CD4-positive, alpha-beta T cell (primary cell): ENCODE results near the gene YPEL5. TPM values are rescaled to one million over a fixed set of nuclear protein-coding genes. Genes with fewer than 3 reads are reported as not detected.

ENCODE experiments used
- ATAC-seq: fragments of 200-7000 bp; cut with Tn5 transposase; one replicate; pipeline ENCODE4 v1.10.0; 2022; ENCODE audit warnings: mild to moderate bottlenecking; ENCODE audit not compliant: poor library complexity
- CTCF ChIA-PET: fragments of 350-600 bp; sonication (Branson Sonifier 250); formaldehyde crosslinking; loops from one replicate; lab custom pipeline; 2021; ENCODE audit warnings: antibody characterized with exemption, inconsistent platforms; lab: Charles Lee
- POLR2A ChIA-PET: fragments of 350-600 bp; sonication (Branson Sonifier 250); formaldehyde crosslinking; loops from one replicate; lab custom pipeline; 2021; ENCODE audit warnings: antibody characterized with exemption, inconsistent platforms; lab: Charles Lee
- DNase-seq, 14 experiments: peaks; one replicate each; pipeline ENCODE4 v3.0.0-alpha.2; 2013 to 2020; ENCODE audit warnings: mixed read lengths in 2 of 14
- H3K27ac ChIP-seq, 2 donors: one replicate each; pipeline versions ENCODE4 v1.5.1 to v1.7.0; 2013; ENCODE audit warnings: low read length in 2 of 2, low read depth in 1 of 2, mild to moderate bottlenecking in 1 of 2
- H3K27me3 ChIP-seq, 2 experiments: 1 replicate in 1 of 2; 2 replicates in 1 of 2; pipeline versions ENCODE4 v1.6.1 to v1.7.0; 2013; ENCODE audit warnings: low read length in 2 of 2, control low read depth in 1 of 2, mild to moderate bottlenecking in 1 of 2, moderate library complexity in 1 of 2; ENCODE audit not compliant: insufficient read depth in 2 of 2, control insufficient read depth in 1 of 2
- H3K36me3 ChIP-seq: one replicate; pipeline ENCODE4 v1.6.1; 2013; ENCODE audit warnings: low read length, control low read depth; ENCODE audit not compliant: insufficient read depth
- H3K4me1 ChIP-seq: one replicate; pipeline ENCODE4 v1.6.1; 2013; ENCODE audit warnings: low read length, control low read depth; ENCODE audit not compliant: insufficient read depth
- H3K4me3 ChIP-seq: one replicate; pipeline ENCODE4 v1.5.1; 2013; ENCODE audit warnings: mild to moderate bottlenecking, low read length, moderate library complexity
- H3K9me3 ChIP-seq, 2 experiments: 1 replicate in 1 of 2; 2 replicates in 1 of 2; pipeline versions ENCODE4 v1.6.1 to v1.7.0; 2013; ENCODE audit warnings: low read length in 2 of 2, mild to moderate bottlenecking in 2 of 2, control low read depth in 1 of 2, moderate library complexity in 1 of 2; ENCODE audit not compliant: control insufficient read depth in 1 of 2, insufficient read depth in 1 of 2
- H3K27ac Mint-ChIP-seq: one replicate; pipeline ENCODE4 v1.8.0; 2020; ENCODE audit warnings: mixed read lengths
- H3K27me3 Mint-ChIP-seq: one replicate; pipeline ENCODE4 v1.8.0; 2021; ENCODE audit warnings: mixed read lengths
- H3K36me3 Mint-ChIP-seq: one replicate; pipeline ENCODE4 v1.8.0; 2021; ENCODE audit warnings: low read depth, mixed read lengths
- H3K4me1 Mint-ChIP-seq: one replicate; pipeline ENCODE4 v1.8.0; 2021; ENCODE audit warnings: low read depth, mixed read lengths
- H3K4me3 Mint-ChIP-seq: one replicate; pipeline ENCODE4 v1.8.0; 2020; ENCODE audit warnings: mild to moderate bottlenecking, mixed read lengths
- H3K9me3 Mint-ChIP-seq: one replicate; pipeline ENCODE4 v1.8.0; 2020; ENCODE audit warnings: mixed read lengths
- CTCF ChIP-seq: fragments of 200-600 bp; IDR thresholded peaks from one replicate; pipeline ENCODE4 v1.8.0; 2022; ENCODE audit warnings: antibody characterized with exemption, mild to moderate bottlenecking
- intact Hi-C, 2 experiments: fragments of 100-400 bp; cut with DNase I in 1 of 2; cut with micrococcal nuclease in 1 of 2; formaldehyde crosslinking; loops; one replicate each; pipeline versions ENCODE4 v1.15.1 to v1.9.0; 2023 to 2025; cut with DNase I, micrococcal nuclease
- total RNA-seq, 174 experiments: library from RNA in 2 of 174; stranded (reverse) in 2 of 174; gene quantifications; one replicate each; pipeline ENCODE4 v1.2.3 and lab custom pipeline; 2021 to 2026

The YPEL5 gene
- total RNA-seq, 2 experiments from 2014 or later, result 932 to 972 TPM

- H3K4me1 Mint-ChIP-seq, result peaks cover 4% of the 10 kb centered on the region
- H3K36me3 Mint-ChIP-seq, result no peaks in the 10 kb centered on the region
- Histone ChIP-seq H3K4me3 (no peak overlapping the region), H3K4me1 (no peaks in the 10 kb centered on the region), H3K36me3 (no peaks in the 10 kb centered on the region), H3K27me3 (no peaks in the 10 kb centered on the region), H3K27ac (no peak overlapping the region), H3K9me3 (no peaks in the 10 kb centered on the region)
- ATAC-seq, result no peak
- no peaks in the 10 kb centered on the region for H3K27me3 Mint-ChIP-seq
- H3K9me3 Mint-ChIP-seq, result no peaks in the 10 kb centered on the region
- DNase-seq, result no peak
- H3K27ac Mint-ChIP-seq, result no peak overlapping the region
- intact Hi-C loops, result no loop called here
- CTCF ChIA-PET, result no interaction called here
- TF ChIP-seq CTCF, result no peak
- no peak overlapping the region for H3K4me3 Mint-ChIP-seq
- POLR2A ChIA-PET, result no interaction called here
Observed at GRCh38 chr2:30195016-30195415, 48.2 kb downstream of the YPEL5 start.

- H3K9me3 Mint-ChIP-seq, result no peaks in the 10 kb centered on the region
- no peak overlapping the region for H3K4me3 Mint-ChIP-seq
- no peak for TF ChIP-seq CTCF
- H3K27me3 Mint-ChIP-seq, result no peaks in the 10 kb centered on the region
- peaks cover 4% of the 10 kb centered on the region for H3K4me1 Mint-ChIP-seq
- Histone ChIP-seq H3K4me3 (no peak overlapping the region), H3K9me3 (no peaks in the 10 kb centered on the region), H3K4me1 (no peaks in the 10 kb centered on the region), H3K27me3 (no peaks in the 10 kb centered on the region), H3K27ac (no peak overlapping the region), H3K36me3 (no peaks in the 10 kb centered on the region)
- intact Hi-C loops, result no loop called here
- ChIA-PET CTCF (no interaction called here), POLR2A (no interaction called here)
- H3K27ac Mint-ChIP-seq, result no peak overlapping the region
- DNase-seq, result no peak
- H3K36me3 Mint-ChIP-seq, result no peaks in the 10 kb centered on the region
- ATAC-seq, result no peak
Observed at GRCh38 chr2:30197570-30198192, 50.9 kb downstream of the YPEL5 start.

- no peaks in the 10 kb centered on the region for H3K9me3 ChIP-seq
Observed at GRCh38 chr2:30201990-30202389, 55.2 kb downstream of the YPEL5 start.

More at GRCh38 chr2:30201990-30202389, 55.2 kb downstream of the YPEL5 start:
- H3K27me3 Mint-ChIP-seq, result no peaks in the 10 kb centered on the region
- no peaks in the 10 kb centered on the region for H3K36me3 Mint-ChIP-seq
- H3K4me1 ChIP-seq, result no peaks in the 10 kb centered on the region
- H3K9me3 Mint-ChIP-seq, result no peaks in the 10 kb centered on the region
- intact Hi-C loops, result no loop called here
- no peak for TF ChIP-seq CTCF
- peaks cover 6% of the 10 kb centered on the region for H3K4me1 Mint-ChIP-seq
- no peak overlapping the region for H3K4me3 ChIP-seq
- H3K27me3 ChIP-seq, result no peaks in the 10 kb centered on the region
- H3K36me3 ChIP-seq, result no peaks in the 10 kb centered on the region
- no peak overlapping the region for H3K27ac ChIP-seq
- H3K4me3 Mint-ChIP-seq, result no peak overlapping the region
- DNase-seq (no peak), ATAC-seq (no peak)
- no peak overlapping the region for H3K27ac Mint-ChIP-seq
- POLR2A ChIA-PET, result interaction anchor here (0.6 kb wide), 1 partner anchor 9 kb away, joined by 3 read pairs; no protein-coding TSS in a partner anchor
- CTCF ChIA-PET, result interaction anchor here (1.3 kb wide), 2 partner anchors 37 to 510 kb away, joined by 4 to 5 read pairs; no protein-coding TSS in a partner anchor
